HG03521 (cell line): ENCODE measurements around the gene SVBP.
"Not testable (repeated sequence)": the region's sequence is repeated elsewhere in the genome, so short reads cannot be mapped to it uniquely, and the experiment has no call there.

Source experiments
- ATAC-seq: cut with Tn5 transposase; IDR thresholded peaks from one replicate; pipeline ENCODE4 v1.9.1; 2021; ENCODE audit warnings: mild to moderate bottlenecking, moderate library complexity; ENCODE audit not compliant: unreplicated experiment

Gene SVBP

DNA sequence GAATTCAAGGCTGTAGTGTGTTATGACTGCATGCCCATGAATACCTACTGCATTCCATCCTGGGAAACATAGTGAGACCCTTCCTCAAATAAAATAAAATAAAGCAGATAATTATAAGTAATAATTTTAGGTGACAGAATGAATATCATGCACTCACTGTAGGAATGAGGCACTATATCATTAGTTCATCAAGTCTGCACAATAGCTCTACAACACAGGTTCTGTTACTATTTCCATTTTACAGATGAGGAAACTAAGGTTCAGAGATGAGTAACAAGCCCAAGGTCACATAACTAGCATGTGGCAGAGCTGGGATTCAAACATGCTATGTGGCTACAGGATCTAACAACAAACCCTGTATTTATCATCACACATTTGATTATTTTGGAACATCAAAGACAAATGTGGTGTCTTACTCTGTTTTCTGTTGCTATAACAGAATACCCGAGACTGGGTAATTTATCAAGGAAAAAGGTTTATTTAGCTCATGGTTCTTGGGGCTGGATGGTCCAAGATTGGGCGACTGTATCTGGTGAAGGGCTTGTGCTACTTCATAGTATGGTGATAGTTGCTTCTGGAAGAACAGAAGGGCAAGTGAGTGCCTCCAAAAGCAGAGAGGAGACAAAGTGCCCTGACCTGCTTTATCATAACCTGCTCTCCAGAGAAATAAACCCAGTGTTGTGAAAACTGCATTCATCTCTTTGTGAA is 24.4 kb upstream of the SVBP start:
- no peak for ATAC-seq

DNA sequence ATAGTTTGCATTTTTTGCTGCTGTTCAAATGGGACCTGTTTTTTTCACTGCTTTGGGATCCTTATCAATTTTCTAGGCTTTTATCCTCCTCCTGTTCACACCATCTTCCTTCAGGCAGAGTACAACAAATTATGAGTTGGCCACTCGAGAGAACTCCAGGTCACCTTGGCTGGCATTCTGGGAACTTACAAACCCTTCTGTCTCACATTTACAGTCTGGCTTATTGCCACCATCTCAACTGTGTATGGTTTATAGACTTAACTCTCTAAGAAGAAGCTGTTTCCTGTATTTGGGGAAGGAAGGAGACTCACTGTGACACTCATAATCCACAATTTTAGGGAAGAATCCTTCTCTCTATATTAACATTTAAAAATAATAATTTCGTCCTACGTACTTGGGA is 23.8 kb upstream of the SVBP start:
- no peak for ATAC-seq

DNA sequence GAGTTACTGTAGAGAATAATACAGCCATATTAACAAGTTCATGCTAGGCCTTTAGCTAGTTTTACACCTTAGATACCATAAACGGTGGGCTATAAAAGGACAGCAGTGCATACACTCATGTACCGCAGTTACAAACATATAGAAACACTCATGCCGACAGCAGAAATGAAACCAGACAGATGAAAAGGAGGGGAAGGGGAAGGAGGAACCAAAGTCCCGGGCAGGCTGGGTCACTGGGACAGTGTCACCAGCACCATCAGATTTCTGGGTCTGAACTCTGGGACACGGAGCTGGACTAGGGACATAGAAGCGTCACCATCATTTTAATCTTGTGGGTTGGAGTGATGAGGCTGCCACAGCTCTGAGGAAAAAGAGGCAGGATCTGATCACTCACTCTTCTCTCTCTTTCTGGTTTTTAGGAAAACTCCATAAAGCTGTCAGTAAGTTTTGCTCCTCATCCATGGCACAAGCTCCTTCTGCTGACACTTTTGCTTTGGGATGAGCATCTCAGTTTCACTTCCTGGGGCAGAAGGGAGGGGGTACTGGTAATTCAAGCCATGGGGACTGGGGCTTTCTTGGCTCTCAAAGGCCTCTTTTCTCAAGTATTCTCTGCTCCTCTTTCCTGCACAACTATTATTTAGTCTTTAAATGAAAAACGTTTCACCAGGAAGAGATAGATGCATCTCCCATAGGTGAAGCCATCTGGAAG is 21.4 kb upstream of the SVBP start:
- ATAC-seq: no peak

DNA sequence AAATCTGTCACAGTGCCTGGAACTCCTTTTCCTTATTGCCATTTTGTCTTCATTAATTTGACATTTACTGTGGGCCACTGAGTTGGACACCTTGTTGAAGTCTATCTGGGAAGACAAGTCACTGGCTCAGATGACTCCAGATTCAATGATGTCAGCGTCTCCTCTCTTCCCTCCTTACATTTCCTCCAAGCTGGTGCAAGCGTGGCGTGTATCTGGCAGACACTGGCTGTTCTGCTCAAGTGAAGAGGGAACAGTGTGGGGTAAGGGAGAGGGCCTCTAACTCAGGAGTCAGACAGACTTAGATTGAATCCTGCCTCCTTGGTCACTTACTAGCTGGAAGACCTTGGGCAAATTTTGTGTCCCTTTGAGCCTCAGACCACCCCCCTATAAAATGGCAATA is 20.5 kb upstream of the SVBP start:
- no peak for ATAC-seq

DNA sequence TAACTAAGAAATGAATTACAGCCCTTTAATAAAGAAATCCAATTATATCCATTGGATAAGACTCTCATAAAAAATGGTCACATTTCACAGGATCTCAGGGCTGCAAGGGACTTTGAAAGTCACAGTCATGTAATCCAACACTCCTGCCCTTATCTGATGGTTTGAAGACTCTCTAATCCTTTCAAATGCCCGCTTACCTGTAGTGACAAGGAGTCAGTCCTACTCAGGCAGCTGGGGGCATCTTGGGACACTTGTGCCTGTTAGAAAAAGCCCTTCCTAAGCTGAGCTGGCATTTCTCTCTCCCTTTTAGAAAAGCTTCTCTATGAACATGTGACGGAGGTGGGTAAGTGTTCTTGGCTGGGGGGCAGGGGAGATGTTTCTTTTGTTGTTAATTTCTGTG is 18.2 kb upstream of the SVBP start:
- no peak for ATAC-seq

DNA sequence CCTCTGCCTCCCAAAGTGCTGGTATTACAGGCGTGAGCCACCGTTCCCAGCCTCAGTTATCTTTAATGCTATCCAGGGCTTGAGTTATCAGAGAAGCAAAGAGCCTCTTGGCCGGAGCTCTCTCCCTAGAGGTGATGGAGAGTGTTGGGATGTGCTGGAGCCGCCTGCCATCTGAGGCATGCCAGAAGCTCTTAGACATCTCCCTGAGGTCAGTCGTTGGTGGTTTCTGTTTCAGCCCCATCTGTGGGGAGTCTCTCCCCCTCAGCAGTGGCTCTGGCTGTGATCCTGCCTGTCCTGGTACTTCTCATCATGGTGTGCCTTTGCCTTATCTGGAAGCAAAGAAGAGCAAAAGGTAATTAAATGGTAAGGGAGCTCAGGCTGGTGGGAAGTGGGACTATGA is 17.6 kb upstream of the SVBP start:
- no peak for ATAC-seq

DNA sequence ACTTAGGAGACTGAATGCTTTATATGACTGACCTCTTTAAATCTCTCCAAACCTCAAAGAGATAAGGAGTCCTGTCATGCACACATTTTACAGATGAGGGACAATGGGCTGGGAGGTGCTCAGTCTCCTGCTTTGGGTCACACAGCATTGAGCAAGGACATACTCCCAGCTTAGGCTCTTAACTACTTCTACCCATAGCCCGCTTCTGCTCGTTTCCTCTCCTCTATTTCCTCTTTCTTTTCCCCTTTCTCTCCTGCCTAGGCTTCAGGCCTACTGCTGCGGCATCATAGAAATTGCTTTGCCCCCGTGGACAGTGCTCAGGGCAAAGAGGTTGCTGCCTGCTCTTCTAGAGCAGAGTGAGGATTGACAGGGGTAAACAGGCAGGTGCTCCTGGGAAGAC is 16.8 kb upstream of the SVBP start:
- no peak for ATAC-seq

DNA sequence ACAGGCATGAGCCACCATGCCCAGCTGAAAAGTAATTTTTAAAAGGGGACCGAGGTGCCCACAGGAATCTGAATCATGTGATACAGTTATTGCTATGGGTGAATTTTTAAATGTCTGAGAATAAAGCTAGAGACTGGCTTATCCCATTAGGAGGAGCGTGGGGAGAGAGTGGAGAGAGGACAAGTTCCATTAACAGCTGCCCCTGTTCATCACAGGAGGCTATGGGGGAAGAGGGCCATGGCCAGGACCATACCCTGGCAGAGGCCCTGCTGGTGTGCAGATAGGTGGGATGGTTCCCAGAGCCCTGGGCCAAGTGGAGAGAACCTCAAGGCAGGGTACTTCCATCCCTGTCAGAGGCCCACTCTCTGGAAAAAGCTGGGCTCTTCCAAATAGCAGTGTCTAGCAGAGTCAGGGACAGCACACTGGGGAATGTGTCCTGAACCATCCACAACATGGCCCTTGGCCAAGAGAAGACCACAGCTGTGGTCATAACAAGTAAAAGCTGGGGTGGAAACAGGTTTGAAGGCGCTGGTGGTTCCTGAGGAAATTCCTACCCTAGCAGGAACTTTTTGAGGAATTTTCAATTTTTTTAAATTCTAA is 15.5 kb upstream of the SVBP start:
- no peak for ATAC-seq

GRCh38 chr1:42831273-42831672 is 14.1 kb upstream of the SVBP start:
- ATAC-seq: no peak

DNA sequence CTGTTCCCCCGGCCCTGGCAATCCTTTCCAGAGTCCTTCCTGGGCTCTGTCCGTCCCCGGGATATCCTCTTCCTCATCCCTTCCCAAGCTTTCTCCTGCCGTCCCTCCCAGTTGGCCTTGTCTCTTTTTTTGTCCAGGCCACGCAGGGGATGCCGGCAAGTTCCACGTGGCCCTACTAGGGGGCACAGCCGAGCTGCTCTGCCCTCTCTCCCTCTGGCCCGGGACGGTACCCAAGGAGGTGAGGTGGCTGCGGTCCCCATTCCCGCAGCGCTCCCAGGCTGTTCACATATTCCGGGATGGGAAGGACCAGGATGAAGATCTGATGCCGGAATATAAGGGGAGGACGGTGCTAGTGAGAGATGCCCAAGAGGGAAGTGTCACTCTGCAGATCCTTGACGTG is 13.4 kb upstream of the SVBP start:
- ATAC-seq: no peak

DNA sequence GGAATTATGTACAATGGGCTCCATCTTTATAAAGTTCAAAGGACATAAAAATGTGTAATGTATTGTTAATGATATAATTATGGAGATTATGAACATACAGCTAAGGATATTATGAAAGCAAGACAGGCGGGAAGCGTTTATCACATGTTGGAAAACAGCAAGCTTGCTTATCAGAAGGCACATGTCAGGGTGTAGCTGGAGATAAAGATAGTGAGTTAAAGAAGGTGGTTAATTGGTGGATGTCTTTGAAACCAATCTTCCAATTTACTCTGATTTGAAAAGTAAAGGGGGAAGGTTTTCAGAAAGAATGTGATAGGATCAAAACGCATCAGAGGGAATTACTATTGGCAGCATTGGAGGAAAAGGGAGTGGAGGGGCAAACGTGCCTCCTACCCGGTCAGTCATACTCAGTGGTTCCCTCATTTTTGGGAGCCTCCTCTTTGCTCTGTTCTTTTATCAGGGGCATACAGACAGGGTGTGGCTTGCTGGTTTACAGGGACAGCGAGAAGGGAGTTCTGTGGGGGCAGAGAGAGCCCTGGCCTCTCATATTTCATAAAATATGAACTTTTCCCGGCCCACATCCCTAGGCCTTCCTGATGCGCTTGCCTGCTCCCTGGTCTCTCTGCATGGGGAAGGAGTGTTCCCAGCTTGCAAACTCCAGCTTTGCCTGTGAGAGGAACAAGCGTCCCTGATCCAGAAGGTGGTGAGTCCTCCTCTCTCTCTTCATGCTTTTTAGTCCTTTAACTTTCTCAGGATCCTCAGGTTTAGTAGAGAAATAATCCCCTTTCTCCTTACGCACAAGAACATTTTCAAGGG is 8.0 kb upstream of the SVBP start:
- no peak for ATAC-seq

DNA sequence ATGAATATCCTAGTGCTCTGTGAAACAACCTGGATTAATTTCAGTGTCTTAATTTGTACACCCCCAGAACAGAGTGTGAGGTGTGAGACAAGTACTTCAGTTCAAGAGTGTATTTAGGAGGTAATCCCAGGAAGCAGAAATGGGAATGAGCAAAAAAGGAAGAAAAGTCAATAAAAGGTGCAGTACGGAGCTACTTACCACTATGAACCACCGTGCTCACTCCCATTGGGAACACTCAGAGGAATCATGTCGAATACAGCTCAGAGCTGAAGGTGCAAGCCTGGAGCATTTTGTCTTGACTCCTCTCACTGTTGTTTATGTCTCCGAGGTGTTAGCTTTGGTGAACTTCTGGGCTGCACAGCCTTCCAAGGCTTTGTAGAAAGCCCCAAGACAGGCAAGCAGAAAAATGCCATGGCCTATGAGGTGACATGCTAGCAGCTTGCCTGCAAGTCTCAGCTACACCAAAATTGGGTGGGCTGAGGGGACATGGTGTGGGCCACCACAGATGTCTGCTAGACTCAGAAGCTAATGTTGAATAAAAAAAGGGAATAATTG is 7.4 kb upstream of the SVBP start:
- ATAC-seq: no peak

DNA sequence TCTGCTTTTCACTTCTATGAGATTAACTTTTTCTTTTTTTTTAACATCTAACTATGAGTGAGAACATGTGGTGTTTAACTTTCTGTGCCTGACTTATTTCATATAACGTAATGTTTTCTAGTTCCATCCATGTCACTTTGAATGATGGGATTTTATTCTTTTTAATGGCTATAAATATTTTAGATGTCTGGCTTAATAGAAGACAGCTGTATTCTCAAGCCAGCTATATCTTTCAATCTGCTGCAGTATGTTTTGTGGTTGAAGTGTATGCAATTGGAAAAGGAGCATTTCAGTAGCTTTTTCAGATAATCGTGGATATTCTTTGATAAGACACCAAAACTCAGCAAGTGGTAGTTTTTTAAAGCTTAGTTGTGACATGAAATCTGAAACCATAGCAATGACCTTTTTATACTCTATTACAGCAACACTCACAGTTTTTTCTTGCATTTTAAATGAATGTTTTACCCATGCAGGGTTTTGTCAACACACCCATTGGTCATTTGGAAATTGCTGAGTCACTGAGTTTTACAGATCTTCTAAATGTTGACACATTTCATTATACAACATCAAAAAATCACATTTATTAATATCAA is 5.7 kb upstream of the SVBP start:
- ATAC-seq: no peak

DNA sequence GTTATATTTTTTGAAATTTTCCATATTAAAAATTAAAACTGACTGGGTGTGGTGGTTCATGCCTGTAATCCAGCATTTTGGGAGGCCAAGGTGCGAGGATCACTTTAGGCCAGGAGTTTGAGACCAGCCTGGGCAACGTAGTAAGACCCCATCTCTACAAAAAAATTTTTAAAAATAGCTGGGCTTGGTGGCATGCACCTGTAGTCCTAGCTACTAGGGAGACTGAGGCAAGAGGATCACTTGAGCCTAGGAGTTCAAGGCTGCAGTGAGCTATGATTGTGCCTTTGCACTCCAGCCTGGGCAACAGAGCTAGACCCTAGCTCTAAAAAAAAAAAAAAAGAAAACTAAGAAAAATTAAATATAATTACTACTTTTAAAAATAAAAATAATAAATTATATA is 4.5 kb upstream of the SVBP start:
- no peak for ATAC-seq

- no peak for ATAC-seq
These were observed 3.6 kb upstream of the SVBP start for GRCh38 chr1:42820813-42821212.

- ATAC-seq: no peak
These were observed 779 bp upstream of the SVBP start for GRCh38 chr1:42817976-42818375.

GRCh38 chr1:42817440-42817767 is 207 bp upstream of the SVBP start:
- ATAC-seq: no peak

DNA sequence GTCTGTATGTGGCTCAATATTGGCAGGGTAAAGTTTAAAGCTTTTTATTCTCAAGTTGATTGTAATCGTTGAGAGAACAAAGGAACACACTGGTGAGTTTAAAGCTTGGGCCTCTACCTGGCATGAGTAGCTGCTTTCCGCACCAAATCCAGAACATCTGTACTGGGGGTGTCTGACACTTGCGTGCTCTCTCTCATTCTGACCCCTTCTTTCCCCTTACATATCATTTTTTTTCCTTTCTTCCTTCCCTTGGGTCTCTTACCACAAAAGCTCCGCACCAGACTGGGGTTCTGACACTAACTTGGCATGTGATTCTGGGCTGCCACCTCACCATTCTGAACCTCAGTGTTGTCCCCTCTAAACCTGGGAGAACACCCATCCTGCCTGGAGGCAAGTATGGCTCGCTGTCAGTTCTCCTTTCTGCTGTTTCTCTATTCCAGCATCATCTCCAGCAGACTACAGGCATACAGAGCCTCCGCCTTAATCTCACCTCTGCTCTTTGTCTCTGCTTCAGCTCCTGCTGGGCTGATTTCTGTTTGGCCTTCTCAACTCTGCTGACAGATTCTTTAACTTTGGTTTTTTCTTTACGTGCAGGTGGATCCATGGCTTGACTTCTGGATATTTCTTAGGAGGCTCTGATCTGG is 1.1 kb downstream of the SVBP start:
- ATAC-seq: no peak

DNA sequence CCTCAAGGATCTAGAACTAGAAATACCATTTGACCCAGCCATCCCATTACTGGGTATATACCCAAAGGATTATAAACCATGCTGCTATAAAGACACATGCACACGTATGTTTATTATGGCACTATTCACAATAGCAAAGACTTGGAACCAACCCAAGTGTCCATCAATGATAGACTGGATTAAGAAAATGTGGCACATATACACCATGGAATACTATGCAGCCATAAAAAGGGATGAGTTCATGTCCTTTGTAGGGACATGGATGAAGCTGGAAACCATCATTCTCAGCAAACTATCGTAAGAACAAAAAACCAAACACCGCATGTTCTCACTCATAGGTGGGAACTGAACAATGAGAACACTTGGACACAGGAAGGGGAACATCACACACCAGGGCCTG is 2.4 kb downstream of the SVBP start:
- ATAC-seq: not testable (repeated sequence)

- no peak for ATAC-seq
These were observed 10.0 kb downstream of the SVBP start for GRCh38 chr1:42807056-42807668.
